Neutrophil (primary cell): ENCODE measurements around the gene HYAL1.
A peak's percentile ranks its signal among the peaks of the same experiment; 100 is the strongest.

Source experiments
- H3K27ac ChIP-seq: fragments of 200-600 bp; sonication (generic); 2 replicates; pipeline ENCODE4 v1.5.1; 2016; ENCODE audit warnings: mild to moderate bottlenecking, moderate library complexity
- H3K27me3 ChIP-seq: fragments of 200-600 bp; sonication (generic); 2 replicates; pipeline ENCODE4 v1.6.0; 2016; ENCODE audit warnings: mild to moderate bottlenecking
- H3K36me3 ChIP-seq: fragments of 200-600 bp; sonication (generic); 2 replicates; pipeline ENCODE4 v1.5.1; 2017
- H3K4me1 ChIP-seq, 2 experiments: fragments of 200-600 bp in 1 of 2; sonication (generic) in 1 of 2; 1 replicate in 1 of 2; 2 replicates in 1 of 2; pipeline versions ENCODE4 v1.5.1 to v1.6.1; 2013 to 2016; ENCODE audit warnings: low read depth in 1 of 2, low read length in 1 of 2, mild to moderate bottlenecking in 1 of 2, moderate library complexity in 1 of 2; ENCODE audit not compliant: control insufficient read depth in 1 of 2, insufficient read depth in 1 of 2
- H3K4me3 ChIP-seq, 2 experiments: fragments of 200-600 bp in 1 of 2; sonication (generic) in 1 of 2; 1 replicate in 1 of 2; 2 replicates in 1 of 2; pipeline ENCODE4 v1.5.1; 2013 to 2016; ENCODE audit warnings: low read depth in 1 of 2, low read length in 1 of 2, mild to moderate bottlenecking in 1 of 2, moderate library complexity in 1 of 2
- H3K9me3 ChIP-seq: fragments of 200-600 bp; sonication (generic); 2 replicates; pipeline ENCODE4 v1.5.1; 2016
- CTCF ChIP-seq: fragments of 200-600 bp; sonication (generic); IDR thresholded peaks from 2 replicates; pipeline ENCODE4 v1.5.1; 2016; ENCODE audit warnings: antibody characterized with exemption

Gene HYAL1

GRCh38 chr3:50330330-50330729 is 27.0 kb upstream of the HYAL1 start:
- Histone ChIP-seq H3K4me3 (no peak overlapping the region), H3K36me3 (peaks cover 39% of the 10 kb centered on the region), H3K4me1 (peaks cover 29 to 38% of the 10 kb centered on the region in 2 experiments), H3K9me3 (no peaks in the 10 kb centered on the region), H3K27me3 (no peaks in the 10 kb centered on the region), H3K27ac (peak overlapping the region; percentile 27)
- TF ChIP-seq CTCF: no peak

GRCh38 chr3:50327943-50328691 is 24.7 kb upstream of the HYAL1 start, which contains the start of gene TUSC2:
TSS of gene TUSC2 (minus strand) at chr3:50328223. CDS start at chr3:50328099, 124 bp downstream.
- peak; percentile 68 for TF ChIP-seq CTCF
- H3K27ac ChIP-seq: peak within 1 kb of the TSS; percentile 86
- H3K9me3 ChIP-seq: no peaks in the 10 kb centered on the region
- peak within 1 kb of the TSS; percentile 79 to 87 for H3K4me3 ChIP-seq
- H3K36me3 ChIP-seq: peaks cover 39% of the 10 kb centered on the region
- peaks cover 51 to 52% of the 10 kb centered on the region in 2 experiments for H3K4me1 ChIP-seq
- H3K27me3 ChIP-seq: no peaks in the 10 kb centered on the region

- Histone ChIP-seq H3K9me3 (no peaks in the 10 kb centered on the region), H3K27ac (peak overlapping the region; percentile 86), H3K36me3 (peaks cover 37% of the 10 kb centered on the region), H3K27me3 (no peaks in the 10 kb centered on the region), H3K4me1 (peaks cover 61 to 62% of the 10 kb centered on the region in 2 experiments), H3K4me3 (peak overlapping the region; percentile 79 to 87)
- TF ChIP-seq CTCF: no peak
Observed at GRCh38 chr3:50327129-50327528, 23.8 kb upstream of the HYAL1 start.

- H3K36me3 ChIP-seq: peaks cover 27% of the 10 kb centered on the region
- H3K4me3 ChIP-seq: no peak overlapping the region
- no peak for TF ChIP-seq CTCF
- H3K9me3 ChIP-seq: no peaks in the 10 kb centered on the region
- H3K27ac ChIP-seq: peak overlapping the region; percentile 95
- no peaks in the 10 kb centered on the region for H3K27me3 ChIP-seq
- H3K4me1 ChIP-seq: peaks cover 67 to 70% of the 10 kb centered on the region in 2 experiments
Observed at GRCh38 chr3:50326182-50326541, 22.8 kb upstream of the HYAL1 start.

GRCh38 chr3:50325497-50326181 is 22.3 kb upstream of the HYAL1 start:
- H3K4me3 ChIP-seq: no peak overlapping the region
- peak overlapping the region; percentile 95 for H3K27ac ChIP-seq
- no peaks in the 10 kb centered on the region for H3K9me3 ChIP-seq
- peaks cover 69 to 75% of the 10 kb centered on the region in 2 experiments for H3K4me1 ChIP-seq
- no peaks in the 10 kb centered on the region for H3K27me3 ChIP-seq
- no peak for TF ChIP-seq CTCF
- H3K36me3 ChIP-seq: peaks cover 22% of the 10 kb centered on the region
